Psoas muscle (tissue), 8 donors: Measurements from ENCODE around the gene ASTL. TPM values are rescaled to one million over a fixed set of nuclear protein-coding genes. Genes with fewer than 3 reads are reported as not detected.
A peak's percentile ranks its signal among the peaks of the same experiment; 100 is the strongest.
"Not testable (repeated sequence)": the region's sequence is repeated elsewhere in the genome, so short reads cannot be mapped to it uniquely, and the experiment has no call there.

ENCODE experiments used
- ATAC-seq, 4 donors: fragments of 200-7000 bp; cut with Tn5 transposase; one replicate each; pipeline ENCODE4 v1.9.1; 2020; ENCODE audit warnings: moderate library complexity in 3 of 4, mild to moderate bottlenecking in 2 of 4
- DNase-seq, 2 donors: peaks; one replicate each; pipeline ENCODE4 v3.0.0-alpha.2; 2020
- H3K27ac ChIP-seq: fragments of 200-600 bp; one replicate; pipeline ENCODE4 v1.8.0; 2022
- H3K27me3 ChIP-seq, 3 donors: fragments of 200-600 bp in 1 of 3; one replicate each; pipeline versions ENCODE4 v1.6.1 to v1.8.0; 2013 to 2022; ENCODE audit warnings: low read length in 2 of 3, mild to moderate bottlenecking in 2 of 3, moderate library complexity in 1 of 3; ENCODE audit not compliant: insufficient read depth in 3 of 3
- H3K36me3 ChIP-seq, 2 donors: fragments of 200-600 bp in 1 of 2; one replicate each; pipeline versions ENCODE4 v1.6.1 to v1.8.0; 2013 to 2022; ENCODE audit warnings: low read depth in 1 of 2, mild to moderate bottlenecking in 1 of 2, moderate library complexity in 1 of 2; ENCODE audit not compliant: insufficient read depth in 1 of 2
- H3K4me1 ChIP-seq: fragments of 200-600 bp; one replicate; pipeline ENCODE4 v1.8.0; 2022
- H3K4me3 ChIP-seq: fragments of 200-600 bp; one replicate; pipeline ENCODE4 v1.8.0; 2022; ENCODE audit warnings: mild to moderate bottlenecking
- H3K9me3 ChIP-seq: fragments of 200-600 bp; one replicate; pipeline ENCODE4 v1.8.0; 2022
- WGBS, 3 donors: extraction: QIAGEN DNeasy Blood & Tissue Kit; methylation state at CpG; one replicate each; pipeline versions ENCODE4 v1.1.6 to v1.1.7; 2013; 5-methylcytosine and 5-hydroxymethylcytosine counted together
- intact Hi-C, 2 donors: fragments of 100-400 bp; cut with DNase I; formaldehyde crosslinking; loops; one replicate each; pipeline versions ENCODE4 v1.11.0 to v1.14.2; 2022
- polyA plus RNA-seq, 3 donors: library from polyadenylated mRNA; stranded (reverse); fragments of 200-250 nt; gene quantifications; one replicate each; pipeline ENCODE4 v1.2.3, GENCODE V29; 2013
- total RNA-seq, 4 donors: library from RNA; stranded (reverse); fragmentation: NEBNext Ultra II Directional in 2 of 4; extraction: Animal tissue kit (Norgen Biotek cat#: 25700) in 2 of 4; gene quantifications; one replicate each; pipeline versions ENCODE4 v1.2.1 to v1.2.4, GENCODE V29; 2021 to 2023
- TF ChIP-seq, protein P1 (sequence below): fragments of 200-600 bp; IDR thresholded peaks from one replicate; pipeline ENCODE4 v1.8.0; 2022; ENCODE audit warnings: antibody characterized with exemption
- donor health status: healthy with polysubstance abuse.
- donor health status: DM: no; HTN: no; CAD: no; lungs with moderate emphysema.
- donor health status: Bipolar disorder and iron deficiency.
- donor health status: healthy.
- donor health status: DM: yes; HTN: yes; CAD: no.
- donor health status: DM: no; HTN: no; CAD: no.
- donor health status: DM: no; HTN: no; CAD: no.
- donor health status: DM: yes; HTN: yes; CAD: no.

The ASTL gene
- total and polyA plus RNA-seq, 7 donors, result 0.03 TPM; not detected in 6

DNA sequence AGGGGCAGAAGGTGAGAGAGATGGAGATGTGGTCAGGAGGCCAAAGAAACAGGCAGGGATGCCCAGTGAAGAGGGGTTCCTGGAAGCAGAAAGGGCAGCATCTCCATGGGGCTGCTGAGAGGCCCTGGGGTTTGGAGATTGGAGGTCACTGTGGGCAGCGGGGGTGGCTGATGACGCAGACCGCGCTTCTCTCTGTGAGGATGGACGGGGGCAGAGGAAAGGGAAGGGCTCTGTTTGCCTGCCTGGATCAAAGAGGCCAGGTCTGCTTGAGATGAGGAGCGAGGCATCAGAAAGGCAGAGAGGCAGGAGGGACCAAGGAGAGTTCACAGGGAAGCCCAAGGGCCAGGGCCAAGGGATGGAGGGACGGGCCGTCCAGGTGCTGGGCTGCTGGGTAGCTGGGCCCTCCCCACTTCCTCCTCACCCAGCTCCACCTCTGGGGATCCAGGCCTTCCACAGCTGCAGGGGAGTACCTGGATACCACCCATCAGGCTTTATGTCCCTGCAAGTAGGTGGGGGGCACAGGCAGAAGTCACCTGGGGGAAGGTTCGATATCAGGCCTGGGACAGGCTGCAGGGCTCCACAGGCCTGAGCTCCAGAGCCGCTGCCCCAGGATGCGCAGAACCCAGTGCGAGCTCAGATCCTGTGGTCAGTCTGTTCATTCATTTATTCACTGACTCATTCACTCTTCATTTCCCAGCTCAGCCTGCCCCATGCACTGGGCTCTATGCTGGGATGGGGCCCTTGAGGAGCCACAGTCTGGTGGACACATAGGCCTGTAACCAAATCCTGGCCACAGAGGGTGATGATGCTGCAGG is 52.6 kb downstream of the ASTL start:
- WGBS, 3 donors, result 95 to 96% (median 96%) methylated on average over 12 of the region's 12 CpGs
- H3K4me1 ChIP-seq, result peaks cover 12% of the 10 kb centered on the region

DNA sequence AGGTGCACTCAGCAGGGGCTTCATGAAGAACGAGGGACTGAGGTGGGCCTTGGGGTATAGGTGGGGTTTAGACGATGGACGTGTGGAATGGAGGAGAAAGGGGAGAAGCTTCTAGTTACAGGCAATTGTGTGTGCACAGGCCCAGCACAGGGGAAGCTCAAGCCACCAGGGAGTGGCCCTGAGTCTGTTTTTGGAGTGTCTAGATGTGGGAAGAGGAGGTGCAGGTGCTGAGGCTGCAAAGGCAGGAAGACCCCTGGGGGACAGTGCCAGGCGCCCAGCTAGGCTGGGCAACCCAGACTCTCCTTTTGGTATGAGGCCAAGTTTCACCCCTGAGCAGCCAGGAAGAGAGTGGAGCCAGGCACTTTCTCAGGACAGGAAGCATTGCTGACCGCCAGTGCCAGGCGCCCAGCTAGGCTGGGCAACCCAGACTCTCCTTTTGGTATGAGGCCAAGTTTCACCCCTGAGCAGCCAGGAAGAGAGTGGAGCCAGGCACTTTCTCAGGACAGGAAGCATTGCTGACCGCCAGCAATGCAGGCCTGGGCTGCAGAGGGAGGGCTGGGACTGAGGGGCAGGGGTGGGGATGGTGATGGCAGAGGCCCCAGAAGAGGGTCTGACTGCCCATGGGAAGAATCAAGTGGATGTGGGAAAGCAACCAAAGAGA is 53.3 kb downstream of the ASTL start:
- H3K27me3 ChIP-seq, H3K36me3 ChIP-seq, H3K9me3 ChIP-seq, ATAC-seq, H3K27ac ChIP-seq, DNase-seq, H3K4me3 ChIP-seq, intact Hi-C loops: not testable (repeated sequence)
- peaks cover 12% of the 10 kb centered on the region for H3K4me1 ChIP-seq
- 67 to 73% (median 70%) methylated on average over 5 to 7 of the region's 7 CpGs for WGBS, 3 donors

More for the DNA sequence above, 52.6 kb downstream of the ASTL start:
- H3K27me3 ChIP-seq, result no peaks in the 10 kb centered on the region
- no peak for DNase-seq
- intact Hi-C loops, result no loop called here
- TF ChIP-seq, protein P1, sequence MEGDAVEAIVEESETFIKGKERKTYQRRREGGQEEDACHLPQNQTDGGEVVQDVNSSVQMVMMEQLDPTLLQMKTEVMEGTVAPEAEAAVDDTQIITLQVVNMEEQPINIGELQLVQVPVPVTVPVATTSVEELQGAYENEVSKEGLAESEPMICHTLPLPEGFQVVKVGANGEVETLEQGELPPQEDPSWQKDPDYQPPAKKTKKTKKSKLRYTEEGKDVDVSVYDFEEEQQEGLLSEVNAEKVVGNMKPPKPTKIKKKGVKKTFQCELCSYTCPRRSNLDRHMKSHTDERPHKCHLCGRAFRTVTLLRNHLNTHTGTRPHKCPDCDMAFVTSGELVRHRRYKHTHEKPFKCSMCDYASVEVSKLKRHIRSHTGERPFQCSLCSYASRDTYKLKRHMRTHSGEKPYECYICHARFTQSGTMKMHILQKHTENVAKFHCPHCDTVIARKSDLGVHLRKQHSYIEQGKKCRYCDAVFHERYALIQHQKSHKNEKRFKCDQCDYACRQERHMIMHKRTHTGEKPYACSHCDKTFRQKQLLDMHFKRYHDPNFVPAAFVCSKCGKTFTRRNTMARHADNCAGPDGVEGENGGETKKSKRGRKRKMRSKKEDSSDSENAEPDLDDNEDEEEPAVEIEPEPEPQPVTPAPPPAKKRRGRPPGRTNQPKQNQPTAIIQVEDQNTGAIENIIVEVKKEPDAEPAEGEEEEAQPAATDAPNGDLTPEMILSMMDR, result no peak
- H3K9me3 ChIP-seq, result no peaks in the 10 kb centered on the region
- ATAC-seq, result no peak
- no peak overlapping the region for H3K27ac ChIP-seq
- no peaks in the 10 kb centered on the region for H3K36me3 ChIP-seq
- H3K4me3 ChIP-seq, result no peak overlapping the region

- ATAC-seq, result no peak
- 85 to 90% (median 87%) methylated on average over 22 of the region's 22 CpGs for WGBS, 3 donors
Observed at GRCh38 chr2:96083989-96084857, 54.1 kb downstream of the ASTL start.

DNA sequence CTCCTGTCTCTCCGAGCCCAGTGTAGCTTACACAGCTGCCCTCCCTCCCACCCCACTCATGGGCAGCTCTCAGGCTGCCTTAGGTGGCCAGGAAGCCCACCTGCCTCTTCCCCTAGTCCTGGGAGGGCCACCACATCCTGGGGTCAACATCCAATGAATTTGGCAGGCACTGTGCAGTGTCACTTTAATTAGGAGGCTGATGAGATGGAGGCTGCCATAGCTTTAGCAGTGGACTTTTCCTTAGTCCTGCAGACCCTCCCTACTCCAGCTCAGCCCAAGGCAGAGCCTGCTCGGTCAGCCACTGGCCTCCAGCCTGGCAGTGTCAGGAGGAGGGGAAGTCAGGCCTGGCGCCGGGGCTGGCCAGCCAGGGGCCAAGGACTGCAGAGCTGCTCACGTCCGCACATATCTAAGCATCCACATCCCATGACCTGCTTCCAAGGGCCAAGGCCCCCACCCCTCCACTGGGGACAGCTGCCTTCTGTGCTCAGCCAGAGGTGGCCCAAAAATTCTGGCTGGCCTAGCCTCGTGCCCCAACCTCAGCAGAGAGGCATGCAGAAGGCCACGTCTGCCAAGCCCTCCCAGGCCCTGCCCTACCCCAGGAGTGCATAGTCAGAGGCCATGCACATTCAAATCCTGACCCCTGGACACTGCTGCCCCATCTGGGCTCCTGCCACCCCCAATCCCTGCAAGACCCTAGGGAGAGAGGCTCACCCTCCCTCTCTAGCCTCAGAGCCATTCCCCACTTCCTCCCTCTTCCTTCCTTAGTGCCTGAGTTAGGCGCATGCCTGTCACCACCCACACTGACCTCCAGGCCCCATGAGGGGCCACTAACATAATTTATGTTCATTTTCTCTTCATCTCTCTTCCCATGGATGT is 55.0 kb downstream of the ASTL start:
- ATAC-seq (peak; percentile 30 to 63 (median 58)), DNase-seq (peak; percentile 60 to 73)
- Histone ChIP-seq H3K4me3 (no peak overlapping the region), H3K4me1 (peaks cover 12% of the 10 kb centered on the region), H3K27me3 (no peaks in the 10 kb centered on the region), H3K9me3 (no peaks in the 10 kb centered on the region), H3K36me3 (no peaks in the 10 kb centered on the region), H3K27ac (peak overlapping the region; percentile 65)
- WGBS, 3 donors, result 40 to 56% (median 49%) methylated on average over 9 of the region's 9 CpGs
- intact Hi-C loops, result no loop called here
- TF ChIP-seq, protein P1, result no peak

More at GRCh38 chr2:96083989-96084857, 54.1 kb downstream of the ASTL start:
- Histone ChIP-seq H3K27me3 (no peaks in the 10 kb centered on the region), H3K4me3 (no peak overlapping the region), H3K4me1 (peaks cover 12% of the 10 kb centered on the region), H3K36me3 (no peaks in the 10 kb centered on the region), H3K27ac (no peak overlapping the region), H3K9me3 (no peaks in the 10 kb centered on the region)
- intact Hi-C loops, result no loop called here
- TF ChIP-seq, protein P1, result no peak
- DNase-seq, result no peak
